Measurements from ENCODE around the gene ZNF805.
A peak's percentile ranks its signal among the peaks of the same experiment; 100 is the strongest.

The ZNF805 gene

DNA sequence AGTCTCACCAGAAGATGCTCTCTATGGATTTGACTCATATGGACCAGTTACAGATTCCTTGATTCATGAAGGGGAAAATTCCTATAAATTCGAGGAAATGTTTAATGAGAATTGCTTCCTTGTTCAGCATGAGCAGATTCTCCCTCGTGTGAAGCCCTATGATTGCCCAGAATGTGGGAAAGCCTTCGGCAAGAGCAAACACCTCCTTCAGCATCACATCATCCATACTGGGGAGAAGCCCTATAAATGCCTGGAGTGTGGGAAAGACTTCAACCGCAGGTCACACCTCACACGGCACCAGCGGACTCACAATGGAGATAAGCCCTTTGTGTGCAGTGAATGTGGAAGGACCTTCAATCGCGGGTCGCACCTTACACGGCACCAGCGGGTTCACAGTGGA, 50.5 kb downstream of the ZNF805 start:
- no peaks in the 10 kb centered on the region for H3K27me3 ChIP-seq (ENCODE audit: insufficient read depth, low read length, poor library complexity)

GRCh38 chr19:57292547-57292946, 52.1 kb downstream of the ZNF805 start:
- Histone ChIP-seq H3K4me1 (ENCODE audit: control insufficient read depth, low read depth, low read length) (no peaks in the 10 kb centered on the region), H3K56ac (ENCODE audit: low read length) (no peak overlapping the region), H3K18ac (ENCODE audit: low read length) (no peak overlapping the region), H3K27ac (ENCODE audit: low read depth, low read length) (no peak overlapping the region), H2BK15ac (replicated peaks; ENCODE audit: low read depth) (no peak overlapping the region), H2BK120ac (ENCODE audit: low read depth, low read length) (no peak overlapping the region), H4K8ac (ENCODE audit: low read depth, low read length) (no peak overlapping the region), H2BK5ac (ENCODE audit: low read length) (no peak overlapping the region), H3K4ac (ENCODE audit: low read depth, low read length) (no peak overlapping the region), H2AK5ac (ENCODE audit: low read length) (no peak overlapping the region), H3K79me2 (ENCODE audit: control insufficient read depth, insufficient read depth, low read length) (peaks cover 41% of the 10 kb centered on the region), H3K4me3 (ENCODE audit: low read length) (no peak overlapping the region), H3K79me1 (ENCODE audit: low read length) (peaks cover 26% of the 10 kb centered on the region), H3K9ac (ENCODE audit: low read length) (no peak overlapping the region), H4K5ac (ENCODE audit: low read length) (no peak overlapping the region), H3K23ac (ENCODE audit: low read length) (no peak overlapping the region), H3K4me2 (ENCODE audit: low read length) (no peak overlapping the region), H3K36me3 (ENCODE audit: control insufficient read depth, insufficient read depth, low read length) (peaks cover 24% of the 10 kb centered on the region), H3K27me3 (ENCODE audit: insufficient read depth, low read length, poor library complexity) (no peaks in the 10 kb centered on the region)
- no CpG with 5 or more reads among the region's 1 CpG for WGBS (ENCODE audit: extremely low coverage, insufficient coverage, low lambda C conversion rate)
- DNase-seq = no peak

More for the DNA sequence above, 50.5 kb downstream of the ZNF805 start:
- H4K8ac ChIP-seq (ENCODE audit: low read depth, low read length) = no peak overlapping the region
- no peak overlapping the region for H3K23ac ChIP-seq (ENCODE audit: low read length)
- no peak overlapping the region for H3K4ac ChIP-seq (ENCODE audit: low read depth, low read length)
- no peak overlapping the region for H2BK5ac ChIP-seq (ENCODE audit: low read length)
- H3K18ac ChIP-seq (ENCODE audit: low read length) = no peak overlapping the region
- no peak overlapping the region for H3K4me3 ChIP-seq (ENCODE audit: low read length)
- H2AK5ac ChIP-seq (ENCODE audit: low read length) = no peak overlapping the region
- no CpG with 5 or more reads among the region's 11 CpGs for WGBS (ENCODE audit: extremely low coverage, insufficient coverage, low lambda C conversion rate)
- H3K27ac ChIP-seq (ENCODE audit: low read depth, low read length) = no peak overlapping the region
- peaks cover 26% of the 10 kb centered on the region for H3K36me3 ChIP-seq (ENCODE audit: control insufficient read depth, insufficient read depth, low read length)
- H2BK15ac ChIP-seq (replicated peaks; ENCODE audit: low read depth) = no peak overlapping the region
- no peaks in the 10 kb centered on the region for H3K4me1 ChIP-seq (ENCODE audit: control insufficient read depth, low read depth, low read length)
- H4K5ac ChIP-seq (ENCODE audit: low read length) = no peak overlapping the region
- DNase-seq = no peak
- H3K56ac ChIP-seq (ENCODE audit: low read length) = no peak overlapping the region
- H3K4me2 ChIP-seq (ENCODE audit: low read length) = no peak overlapping the region
- H3K9ac ChIP-seq (ENCODE audit: low read length) = no peak overlapping the region
- peaks cover 33% of the 10 kb centered on the region for H3K79me1 ChIP-seq (ENCODE audit: low read length)
- H2BK120ac ChIP-seq (ENCODE audit: low read depth, low read length) = no peak overlapping the region
- H3K79me2 ChIP-seq (ENCODE audit: control insufficient read depth, insufficient read depth, low read length) = peaks cover 50% of the 10 kb centered on the region

- Histone ChIP-seq H2AK5ac (ENCODE audit: low read length) (no peak overlapping the region), H3K4ac (ENCODE audit: low read depth, low read length) (no peak overlapping the region), H4K5ac (ENCODE audit: low read length) (no peak overlapping the region), H3K56ac (ENCODE audit: low read length) (no peak overlapping the region), H3K18ac (ENCODE audit: low read length) (no peak overlapping the region), H3K79me2 (ENCODE audit: control insufficient read depth, insufficient read depth, low read length) (peaks cover 32% of the 10 kb centered on the region), H3K9ac (ENCODE audit: low read length) (no peak overlapping the region), H3K79me1 (ENCODE audit: low read length) (peaks cover 23% of the 10 kb centered on the region), H3K23ac (ENCODE audit: low read length) (no peak overlapping the region), H2BK5ac (ENCODE audit: low read length) (no peak overlapping the region), H2BK15ac (replicated peaks; ENCODE audit: low read depth) (no peak overlapping the region), H3K27me3 (ENCODE audit: insufficient read depth, low read length, poor library complexity) (no peaks in the 10 kb centered on the region), H3K4me2 (ENCODE audit: low read length) (no peak overlapping the region), H3K27ac (ENCODE audit: low read depth, low read length) (no peak overlapping the region), H4K8ac (ENCODE audit: low read depth, low read length) (no peak overlapping the region), H3K4me3 (ENCODE audit: low read length) (no peak overlapping the region), H3K36me3 (ENCODE audit: control insufficient read depth, insufficient read depth, low read length) (peaks cover 19% of the 10 kb centered on the region), H3K4me1 (ENCODE audit: control insufficient read depth, low read depth, low read length) (no peaks in the 10 kb centered on the region), H2BK120ac (ENCODE audit: low read depth, low read length) (no peak overlapping the region)
- WGBS (ENCODE audit: extremely low coverage, insufficient coverage, low lambda C conversion rate) = no CpG with 5 or more reads among the region's 1 CpG
- no peak for DNase-seq
Observed at GRCh38 chr19:57293719-57294118, 53.3 kb downstream of the ZNF805 start.

DNA sequence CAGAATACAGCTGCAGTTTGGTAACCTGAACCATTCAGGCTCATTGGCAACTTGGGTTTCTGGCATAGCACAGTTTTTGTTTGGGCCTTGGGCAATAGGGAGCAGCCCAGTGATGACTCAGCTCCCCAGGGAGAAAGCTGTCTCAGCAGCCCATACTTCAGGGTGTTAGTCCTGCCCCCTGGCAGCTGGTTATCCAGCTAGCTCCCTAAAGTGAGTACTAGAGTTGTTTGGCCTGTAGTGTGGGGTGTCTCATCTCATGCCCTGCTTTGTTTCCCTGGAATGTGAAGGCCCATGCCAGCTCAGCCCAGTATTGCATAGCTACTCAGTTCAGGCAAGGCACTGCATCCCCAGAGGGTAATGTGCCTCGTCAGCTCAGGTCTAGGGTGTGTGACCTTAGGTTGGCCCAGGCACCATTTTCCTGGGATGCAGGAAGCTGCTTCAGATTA, 61.6 kb downstream of the ZNF805 start:
- H3K4me1 ChIP-seq (ENCODE audit: control insufficient read depth, low read depth, low read length) = no peaks in the 10 kb centered on the region
- no peak overlapping the region for H3K4me3 ChIP-seq (ENCODE audit: low read length)
- H3K56ac ChIP-seq (ENCODE audit: low read length) = no peak overlapping the region
- H2BK120ac ChIP-seq (ENCODE audit: low read depth, low read length) = no peak overlapping the region
- H2AK5ac ChIP-seq (ENCODE audit: low read length) = no peak overlapping the region
- peaks cover 15% of the 10 kb centered on the region for H3K79me1 ChIP-seq (ENCODE audit: low read length)
- H4K8ac ChIP-seq (ENCODE audit: low read depth, low read length) = no peak overlapping the region
- H3K4me2 ChIP-seq (ENCODE audit: low read length) = no peak overlapping the region
- no peak overlapping the region for H4K5ac ChIP-seq (ENCODE audit: low read length)
- DNase-seq = peak; percentile 58
- no CpG with 5 or more reads among the region's 1 CpG for WGBS (ENCODE audit: extremely low coverage, insufficient coverage, low lambda C conversion rate)
- H2BK5ac ChIP-seq (ENCODE audit: low read length) = no peak overlapping the region
- H2BK15ac ChIP-seq (replicated peaks; ENCODE audit: low read depth) = no peak overlapping the region
- no peak overlapping the region for H3K23ac ChIP-seq (ENCODE audit: low read length)
- peaks cover 10% of the 10 kb centered on the region for H3K79me2 ChIP-seq (ENCODE audit: control insufficient read depth, insufficient read depth, low read length)
- no peaks in the 10 kb centered on the region for H3K27me3 ChIP-seq (ENCODE audit: insufficient read depth, low read length, poor library complexity)
- no peak overlapping the region for H3K18ac ChIP-seq (ENCODE audit: low read length)
- H3K27ac ChIP-seq (ENCODE audit: low read depth, low read length) = no peak overlapping the region
- H3K36me3 ChIP-seq (ENCODE audit: control insufficient read depth, insufficient read depth, low read length) = peaks cover 2% of the 10 kb centered on the region
- H3K4ac ChIP-seq (ENCODE audit: low read depth, low read length) = no peak overlapping the region
- H3K9ac ChIP-seq (ENCODE audit: low read length) = no peak overlapping the region

DNA sequence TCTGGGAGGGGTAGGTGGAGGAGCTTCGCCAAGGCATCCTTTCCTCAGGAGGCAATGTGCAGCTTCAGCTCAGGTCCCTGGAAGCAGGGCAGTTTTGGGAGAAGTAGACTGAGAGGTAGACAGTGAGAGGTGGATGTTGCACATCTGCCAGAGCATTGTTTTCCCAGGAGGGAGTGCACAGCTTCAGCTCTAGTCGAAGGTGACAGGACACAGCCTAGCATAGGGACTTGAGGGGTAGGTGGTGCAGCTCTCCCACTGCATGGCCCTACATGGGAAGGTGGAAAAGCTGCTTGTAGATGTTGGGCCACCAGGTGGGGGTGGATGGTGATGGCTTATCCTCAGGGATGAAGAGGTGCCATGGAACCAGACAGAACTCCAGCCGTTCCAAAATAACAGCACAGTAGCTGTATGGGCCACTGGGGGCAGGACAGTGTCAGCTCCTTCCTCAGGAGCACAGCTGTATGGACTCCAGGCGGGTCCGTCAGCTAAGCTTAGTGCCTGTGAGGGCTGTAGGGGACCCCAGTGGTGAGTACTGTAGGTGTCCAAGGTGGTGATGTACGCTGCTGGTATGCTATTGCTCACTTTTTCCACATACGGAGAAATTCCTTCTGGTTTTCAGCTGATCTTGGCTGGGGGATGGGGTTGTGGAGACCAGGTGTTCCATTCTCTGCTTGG, 62.4 kb downstream of the ZNF805 start:
- Histone ChIP-seq H4K5ac (ENCODE audit: low read length) (no peak overlapping the region), H2BK15ac (replicated peaks; ENCODE audit: low read depth) (no peak overlapping the region), H2BK5ac (ENCODE audit: low read length) (no peak overlapping the region), H3K4ac (ENCODE audit: low read depth, low read length) (no peak overlapping the region), H3K79me1 (ENCODE audit: low read length) (peaks cover 15% of the 10 kb centered on the region), H3K56ac (ENCODE audit: low read length) (no peak overlapping the region), H3K27ac (ENCODE audit: low read depth, low read length) (no peak overlapping the region), H3K27me3 (ENCODE audit: insufficient read depth, low read length, poor library complexity) (no peaks in the 10 kb centered on the region), H2AK5ac (ENCODE audit: low read length) (no peak overlapping the region), H2BK120ac (ENCODE audit: low read depth, low read length) (no peak overlapping the region), H3K23ac (ENCODE audit: low read length) (no peak overlapping the region), H3K36me3 (ENCODE audit: control insufficient read depth, insufficient read depth, low read length) (peaks cover 2% of the 10 kb centered on the region), H3K18ac (ENCODE audit: low read length) (no peak overlapping the region), H4K8ac (ENCODE audit: low read depth, low read length) (no peak overlapping the region), H3K79me2 (ENCODE audit: control insufficient read depth, insufficient read depth, low read length) (peaks cover 10% of the 10 kb centered on the region), H3K4me1 (ENCODE audit: control insufficient read depth, low read depth, low read length) (no peaks in the 10 kb centered on the region), H3K4me2 (ENCODE audit: low read length) (no peak overlapping the region), H3K4me3 (ENCODE audit: low read length) (no peak overlapping the region), H3K9ac (ENCODE audit: low read length) (no peak overlapping the region)
- DNase-seq = peak; percentile 73
- no CpG with 5 or more reads among the region's 7 CpGs for WGBS (ENCODE audit: extremely low coverage, insufficient coverage, low lambda C conversion rate)
